Measurements from ENCODE around the gene EDIL3.

DNA sequence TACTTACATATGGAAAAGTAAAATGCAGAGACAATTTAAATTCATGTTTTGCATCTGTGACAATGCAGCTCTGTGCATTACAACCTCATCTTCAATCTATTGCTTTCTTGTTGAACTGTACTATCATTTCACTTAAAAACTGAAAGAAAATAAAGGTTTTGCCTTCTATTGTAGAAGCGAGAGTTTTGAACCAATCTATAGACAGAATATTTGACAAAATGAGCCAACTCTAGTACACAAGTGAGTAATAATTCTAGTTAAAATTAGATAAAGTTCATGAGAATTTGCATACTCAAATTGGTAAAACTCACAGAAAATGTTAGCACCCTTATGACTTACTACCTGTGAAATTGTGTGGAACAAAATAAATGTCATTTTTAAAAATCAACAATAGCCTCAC is 123.7 kb downstream of the EDIL3 start:
- TF ChIP-seq CTCF (IDR thresholded peaks at IDR 0.05) (no peak), POLR2A (IDR thresholded peaks at IDR 0.05) (no peak)

Data from sigmoid colon (tissue), 3 donors.